GM18511 (cell line): ENCODE results near the gene ARHGAP24.
"Not testable (repeated sequence)": the region's sequence is repeated elsewhere in the genome, so short reads cannot be mapped to it uniquely, and the experiment has no call there.

Experiments
- ATAC-seq: cut with Tn5 transposase; IDR thresholded peaks from one replicate; pipeline ENCODE4 v1.9.1; 2021; ENCODE audit warnings: mild to moderate bottlenecking, moderate library complexity; ENCODE audit not compliant: unreplicated experiment

ARHGAP24 gene

GRCh38 chr4:85993641-85994040 is 518.7 kb downstream of the ARHGAP24 start:
- no peak for ATAC-seq

- no peak for ATAC-seq
These were observed 519.6 kb downstream of the ARHGAP24 start for GRCh38 chr4:85994576-85994975.

DNA sequence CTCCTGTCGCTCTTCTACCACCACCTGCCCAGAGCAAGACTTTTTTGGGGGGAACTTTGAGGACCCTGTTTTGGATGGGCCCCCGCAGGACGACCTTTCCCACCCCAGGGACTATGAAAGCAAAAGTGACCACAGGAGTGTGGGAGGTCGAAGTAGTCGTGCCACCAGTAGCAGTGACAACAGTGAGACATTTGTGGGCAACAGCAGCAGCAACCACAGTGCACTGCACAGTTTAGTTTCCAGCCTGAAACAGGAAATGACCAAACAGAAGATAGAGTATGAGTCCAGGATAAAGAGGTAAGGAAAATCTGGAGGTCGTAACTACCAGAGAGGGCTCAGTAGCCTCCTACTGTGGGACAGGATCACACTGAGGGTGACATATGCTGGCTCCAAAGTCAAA is 520.4 kb downstream of the ARHGAP24 start:
- ATAC-seq: peak; percentile 80

DNA sequence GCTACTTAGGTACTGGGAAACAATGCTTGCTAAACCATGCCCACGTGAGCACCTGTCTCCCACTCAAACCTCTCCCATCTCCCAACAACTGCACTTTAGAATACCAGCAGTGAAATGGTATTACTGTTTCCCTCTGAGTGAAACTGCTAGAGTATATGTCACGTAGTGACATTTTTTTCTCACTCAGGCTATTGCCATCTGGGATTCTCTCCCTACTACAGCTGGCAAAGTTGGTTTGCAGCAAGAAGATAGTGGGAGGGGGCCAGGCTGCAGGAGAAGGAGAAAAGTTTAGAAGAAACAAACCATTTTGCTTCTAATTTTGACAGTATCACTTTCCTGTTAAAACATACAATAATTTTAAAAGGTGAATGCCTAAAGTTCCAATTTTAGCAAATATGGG is 526.6 kb downstream of the ARHGAP24 start:
- ATAC-seq: no peak

GRCh38 chr4:86004030-86004429 is 529.1 kb downstream of the ARHGAP24 start:
- ATAC-seq: no peak

- no peak for ATAC-seq
These were observed 531.1 kb downstream of the ARHGAP24 start for GRCh38 chr4:86006057-86006456.

DNA sequence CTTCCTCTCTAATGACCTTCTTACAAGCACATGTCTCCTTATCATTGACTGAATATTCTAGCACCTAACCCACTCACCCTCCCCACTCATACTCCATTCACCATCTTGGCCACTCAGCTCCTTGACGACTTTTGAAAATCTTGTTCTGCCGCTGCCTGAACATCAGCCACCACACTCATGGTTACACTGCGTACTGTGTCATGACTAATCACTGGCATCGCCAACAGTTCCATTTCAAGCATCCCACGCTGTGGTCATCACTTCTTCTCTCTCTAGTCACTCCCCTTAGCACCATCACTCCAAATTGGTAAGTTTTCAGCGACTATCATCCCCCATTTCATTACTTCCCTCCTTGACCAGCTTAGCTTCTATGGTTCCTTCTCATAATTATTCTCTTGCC is 532.1 kb downstream of the ARHGAP24 start:
- ATAC-seq: no peak

DNA sequence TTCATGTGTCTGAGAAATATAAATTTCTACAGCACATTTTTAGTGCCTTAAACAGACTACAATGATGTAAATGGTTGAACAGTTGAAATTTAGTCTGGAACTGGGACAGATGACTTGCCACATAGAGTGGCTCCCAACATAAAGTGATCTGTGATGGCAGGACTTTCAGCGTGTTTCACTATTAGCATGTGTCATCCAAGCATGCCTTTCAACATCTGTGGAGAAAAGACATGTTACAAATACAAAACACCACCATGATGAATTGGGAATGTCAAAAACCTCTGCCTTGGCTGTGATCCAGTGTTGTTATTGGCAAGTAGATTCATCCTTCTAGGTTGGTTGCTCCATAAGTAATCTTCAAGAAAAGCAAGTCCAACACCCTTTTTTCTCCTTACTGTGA is 536.2 kb downstream of the ARHGAP24 start:
- no peak for ATAC-seq

- ATAC-seq: no peak
These were observed 538.7 kb downstream of the ARHGAP24 start for GRCh38 chr4:86013621-86014020.

DNA sequence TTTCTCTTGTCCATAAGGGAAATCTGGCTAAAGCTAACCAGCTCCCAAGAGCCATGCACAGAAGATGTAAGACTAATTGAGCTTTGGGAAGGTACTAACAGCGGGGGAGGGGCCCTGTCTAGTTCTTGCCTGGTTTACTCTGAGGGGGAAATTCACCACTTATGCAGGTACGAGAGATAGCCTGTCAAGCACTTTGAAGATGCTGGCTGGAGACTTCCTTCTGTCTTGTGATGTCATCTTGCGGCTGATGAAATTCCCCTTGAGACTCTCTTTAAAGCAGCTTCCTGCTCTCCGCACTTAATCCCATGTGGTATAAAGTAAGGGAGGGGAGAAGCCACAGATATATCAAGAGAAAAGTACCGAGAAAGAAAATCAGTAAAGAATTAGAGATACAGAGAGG is 539.6 kb downstream of the ARHGAP24 start:
- ATAC-seq: peak; percentile 92

- ATAC-seq: peak; percentile 24
These were observed 540.7 kb downstream of the ARHGAP24 start for GRCh38 chr4:86015412-86016350.

GRCh38 chr4:86019362-86019761 is 544.4 kb downstream of the ARHGAP24 start:
- ATAC-seq: no peak

GRCh38 chr4:86019906-86020305 is 545.0 kb downstream of the ARHGAP24 start:
- ATAC-seq: no peak

GRCh38 chr4:86021671-86022070 is 546.7 kb downstream of the ARHGAP24 start:
- ATAC-seq: not testable (repeated sequence)

DNA sequence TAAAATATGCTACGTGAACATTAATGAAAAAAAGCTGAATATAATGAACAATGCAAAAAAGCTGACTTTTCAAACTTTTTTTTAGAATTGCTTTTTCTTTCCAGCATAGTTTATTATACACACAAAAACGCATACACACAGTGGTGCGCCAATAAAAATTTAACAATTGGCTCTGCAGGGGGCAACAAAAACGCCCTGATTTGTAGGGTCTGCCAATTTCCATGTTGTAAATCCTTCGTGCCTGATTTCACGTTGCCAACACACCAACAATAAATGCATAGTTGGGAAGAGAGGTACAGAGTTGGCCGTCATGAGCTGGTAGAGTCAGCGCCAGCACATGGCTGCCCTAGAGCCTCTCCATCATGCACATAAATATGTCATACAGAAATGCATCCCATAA is 551.8 kb downstream of the ARHGAP24 start:
- ATAC-seq: no peak

DNA sequence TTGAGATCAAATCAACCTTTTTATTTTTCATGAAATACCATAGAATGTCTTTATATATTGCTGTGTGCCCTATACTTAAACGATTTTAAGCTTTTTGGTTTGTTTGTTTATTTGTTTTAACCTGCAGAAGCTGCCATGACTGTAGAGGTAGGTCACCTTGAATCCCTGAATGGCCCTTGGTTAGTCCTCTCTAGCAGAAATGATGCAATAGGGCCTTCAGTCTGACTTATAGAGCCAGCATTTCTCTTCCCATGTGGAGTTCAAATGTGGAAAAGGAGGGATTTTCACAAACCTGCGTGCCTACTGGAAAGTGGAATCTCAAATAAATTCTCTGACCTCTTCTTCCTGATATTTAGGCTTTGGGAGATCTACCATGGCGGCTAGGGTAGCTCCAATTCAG is 557.0 kb downstream of the ARHGAP24 start:
- no peak for ATAC-seq

DNA sequence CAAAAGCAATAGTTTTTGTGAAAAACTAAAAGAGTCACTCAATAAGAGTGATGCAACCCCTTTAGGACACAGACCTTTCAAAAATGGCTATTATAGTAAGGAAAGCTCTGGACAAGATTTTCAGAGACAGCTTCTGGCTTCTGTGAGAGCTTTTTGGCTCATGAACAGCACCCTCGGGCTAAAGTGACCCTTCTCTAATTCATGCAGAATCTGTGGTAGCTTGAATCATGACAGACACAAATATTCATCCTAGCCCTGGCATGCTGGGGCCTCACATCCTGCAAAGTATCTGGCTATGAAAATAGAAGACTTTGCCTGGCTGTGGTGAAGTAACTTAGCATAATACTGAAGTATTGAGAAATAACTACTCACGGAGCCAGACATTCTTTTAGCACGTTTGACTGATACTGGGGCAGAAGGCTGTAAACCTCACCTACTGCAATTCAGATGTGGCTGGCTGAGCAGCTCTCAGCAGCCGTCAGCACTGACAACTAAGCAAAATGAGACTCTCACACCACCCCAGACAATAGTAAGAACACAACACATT is 557.6 kb downstream of the ARHGAP24 start:
- no peak for ATAC-seq

DNA sequence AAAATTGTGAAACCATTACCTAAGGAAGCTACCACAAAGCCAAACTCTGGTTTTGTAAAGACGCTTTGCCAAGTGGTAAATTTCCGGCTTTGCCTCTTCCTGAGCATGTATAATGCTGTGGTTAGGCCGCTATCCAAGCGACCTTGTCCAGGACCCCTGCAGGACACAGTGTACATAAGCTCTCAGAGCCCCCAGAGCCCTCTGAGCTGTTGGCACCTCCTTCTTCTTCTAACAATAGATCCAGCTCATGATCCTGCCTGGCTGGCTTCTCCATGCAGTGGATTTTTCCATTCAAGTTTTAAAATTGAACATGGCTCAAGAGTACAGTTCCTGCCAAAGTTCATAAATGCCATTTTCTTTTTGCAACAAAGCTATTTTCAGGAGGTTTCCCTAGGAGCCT is 558.2 kb downstream of the ARHGAP24 start:
- no peak for ATAC-seq

DNA sequence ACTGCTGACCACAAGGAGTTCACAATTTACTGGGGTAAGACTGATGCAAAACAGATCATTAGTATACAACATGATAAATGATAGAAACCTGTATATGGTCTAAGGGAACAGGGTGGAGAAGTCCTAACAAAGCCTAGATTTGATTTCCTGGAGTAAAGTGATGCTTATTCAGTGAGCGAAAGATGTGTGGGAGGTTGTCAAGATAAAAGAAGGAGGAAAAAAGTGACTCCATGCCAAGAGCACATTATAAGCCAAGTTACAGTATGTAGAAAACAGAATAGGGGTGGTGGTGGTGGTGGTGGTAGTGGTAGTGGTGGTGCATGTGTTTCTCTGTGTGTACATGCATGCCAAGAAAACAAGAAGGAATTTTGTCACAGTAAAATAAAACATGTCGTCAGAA is 559.7 kb downstream of the ARHGAP24 start:
- ATAC-seq: no peak

DNA sequence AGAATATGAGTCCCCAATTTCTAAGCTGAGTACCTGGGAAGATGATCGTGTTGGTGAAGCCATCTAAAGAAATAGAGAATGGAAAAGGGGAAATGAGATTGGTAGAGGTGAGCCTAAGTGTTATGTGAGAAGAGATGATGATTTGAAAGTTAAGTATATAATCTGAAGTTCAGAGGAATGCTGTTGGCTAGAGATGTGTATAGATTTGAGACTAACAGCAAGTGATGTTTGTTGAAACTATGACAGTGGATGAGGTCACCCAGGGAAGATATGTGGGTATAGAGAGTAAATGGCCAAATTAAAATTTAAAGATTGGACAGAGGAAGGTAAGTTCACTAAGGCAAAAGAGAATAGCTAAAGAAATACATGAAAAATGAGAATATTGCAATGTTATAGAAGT is 560.7 kb downstream of the ARHGAP24 start:
- ATAC-seq: no peak

- ATAC-seq: no peak
These were observed 561.8 kb downstream of the ARHGAP24 start for GRCh38 chr4:86036736-86037135.

DNA sequence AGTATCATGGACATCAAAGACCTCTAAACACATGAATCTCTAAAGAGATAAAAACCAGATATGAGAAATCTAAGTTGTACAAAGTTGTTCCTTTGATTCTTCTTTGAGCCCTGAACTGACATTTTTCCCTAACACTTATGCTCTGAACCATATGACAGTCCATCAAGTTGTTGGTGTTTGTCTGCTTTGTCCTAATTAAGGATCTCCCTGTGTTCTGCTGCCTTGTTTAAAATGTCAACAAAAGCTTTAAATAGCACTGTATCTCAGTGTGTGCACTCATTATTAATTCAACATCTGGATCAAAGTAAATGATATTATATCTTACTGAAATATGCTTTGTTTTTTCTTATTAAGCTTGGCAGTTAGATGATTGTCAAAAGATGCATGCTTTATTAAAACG is 563.1 kb downstream of the ARHGAP24 start:
- no peak for ATAC-seq
